ENCODE data around the gene ADM2.

ADM2 gene

GRCh38 chr22:50456466-50457234, 24.7 kb upstream of the ADM2 start:
- H3K4me3 ChIP-seq (ENCODE audit: low read length) = no peak overlapping the region
- no peak for DNase-seq (ENCODE audit: low read depth)
- peak; percentile 15 for TF ChIP-seq CTCF (IDR thresholded peaks at IDR 0.05; ENCODE audit: insufficient read depth, low read depth, low read length, missing control alignments)

DNA sequence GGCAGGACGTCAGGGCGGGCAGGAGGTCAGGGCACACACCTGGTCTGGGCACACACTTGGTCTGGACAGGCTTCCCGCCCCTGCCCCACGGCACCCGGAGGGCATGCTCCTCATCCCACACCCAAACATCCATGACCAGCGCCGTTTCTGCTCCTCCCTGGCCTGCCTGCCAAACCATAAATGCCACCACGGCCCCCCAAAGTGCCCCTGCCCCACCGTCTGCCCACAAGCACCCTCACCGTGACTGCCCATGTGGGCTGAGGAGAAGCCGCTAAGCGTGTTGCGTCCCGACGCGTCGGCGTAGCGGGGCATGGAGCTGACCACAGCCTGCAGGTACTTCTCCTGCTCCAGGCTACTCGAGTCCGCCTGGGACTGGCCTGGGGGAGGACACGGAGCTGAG, 22.3 kb upstream of the ADM2 start:
- no peak for TF ChIP-seq CTCF (IDR thresholded peaks at IDR 0.05; ENCODE audit: insufficient read depth, low read depth, low read length, missing control alignments)
- no peak for DNase-seq (ENCODE audit: low read depth)
- H3K4me3 ChIP-seq (ENCODE audit: low read length) = no peak overlapping the region

DNA sequence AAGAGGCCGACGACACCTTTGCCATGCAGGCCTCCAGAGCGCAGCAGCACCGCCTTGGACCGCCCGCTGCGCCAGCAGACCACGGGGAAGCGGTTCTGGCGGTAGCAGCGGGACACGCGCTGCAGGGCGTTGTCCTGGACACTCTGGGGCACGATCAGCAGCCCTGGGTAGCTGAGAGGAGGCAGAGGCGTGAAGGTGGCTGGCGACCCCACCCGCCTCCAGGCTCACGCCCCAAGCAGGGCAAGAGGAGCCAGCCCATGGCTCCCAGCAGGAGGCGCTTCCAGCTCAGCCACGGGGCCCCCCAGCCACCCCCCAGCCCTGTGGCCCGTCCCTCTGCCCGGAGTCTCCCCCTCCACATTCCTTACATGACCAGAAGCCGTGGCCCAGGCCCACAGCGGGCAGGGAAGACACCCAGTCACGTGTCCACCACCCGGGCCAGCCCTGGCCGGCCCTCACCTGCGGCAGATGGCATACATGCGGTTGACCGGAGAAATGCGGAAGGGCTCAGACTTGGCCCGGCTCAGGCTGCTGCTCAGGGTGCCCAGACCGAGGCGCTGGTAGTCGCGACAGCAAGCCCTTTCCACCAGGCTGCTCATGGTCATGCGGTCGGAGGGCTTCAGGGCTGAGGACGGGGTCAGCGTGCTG, 21.7 kb upstream of the ADM2 start:
- no peak for DNase-seq (ENCODE audit: low read depth)
- no peak for TF ChIP-seq CTCF (IDR thresholded peaks at IDR 0.05; ENCODE audit: insufficient read depth, low read depth, low read length, missing control alignments)
- no peak overlapping the region for H3K4me3 ChIP-seq (ENCODE audit: low read length)

DNA sequence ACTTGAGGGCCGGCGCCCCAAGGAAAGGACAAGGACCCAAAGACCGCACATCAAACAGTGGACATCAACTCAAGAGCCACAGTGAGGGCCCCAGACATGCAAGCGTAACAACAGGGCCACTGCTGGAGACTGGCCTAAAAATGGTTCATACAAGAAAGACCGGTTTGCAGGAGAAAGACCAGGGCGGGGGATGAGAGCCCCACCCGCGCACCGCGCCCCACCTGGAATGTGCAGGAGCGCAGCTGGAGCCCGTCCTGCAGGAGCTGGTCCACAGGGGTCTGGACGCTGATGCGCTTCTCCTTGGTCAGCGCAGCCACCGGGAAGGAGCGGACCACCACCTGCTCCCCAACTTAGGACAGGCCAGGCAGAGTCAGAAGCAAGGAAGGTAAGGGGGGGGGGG, 20.4 kb upstream of the ADM2 start:
- no peak overlapping the region for H3K4me3 ChIP-seq (ENCODE audit: low read length)
- TF ChIP-seq CTCF (IDR thresholded peaks at IDR 0.05; ENCODE audit: insufficient read depth, low read depth, low read length, missing control alignments) = no peak
- DNase-seq (ENCODE audit: low read depth) = peak; percentile 84

- no peak for DNase-seq (ENCODE audit: low read depth)
- H3K4me3 ChIP-seq (ENCODE audit: low read length) = no peak overlapping the region
Observed at GRCh38 chr22:50461536-50461935, 19.8 kb upstream of the ADM2 start.

GRCh38 chr22:50461979-50462540, 19.3 kb upstream of the ADM2 start:
- no peak for TF ChIP-seq CTCF (IDR thresholded peaks at IDR 0.05; ENCODE audit: insufficient read depth, low read depth, low read length, missing control alignments)
- no peak overlapping the region for H3K4me3 ChIP-seq (ENCODE audit: low read length)
- DNase-seq (ENCODE audit: low read depth) = no peak

More at GRCh38 chr22:50461536-50461935, 19.8 kb upstream of the ADM2 start:
- TF ChIP-seq CTCF (IDR thresholded peaks at IDR 0.05; ENCODE audit: insufficient read depth, low read depth, low read length, missing control alignments) = no peak
